Measurements from ENCODE around the gene CLDN7.
A peak's percentile ranks its signal among the peaks of the same experiment; 100 is the strongest.

CLDN7 gene

DNA sequence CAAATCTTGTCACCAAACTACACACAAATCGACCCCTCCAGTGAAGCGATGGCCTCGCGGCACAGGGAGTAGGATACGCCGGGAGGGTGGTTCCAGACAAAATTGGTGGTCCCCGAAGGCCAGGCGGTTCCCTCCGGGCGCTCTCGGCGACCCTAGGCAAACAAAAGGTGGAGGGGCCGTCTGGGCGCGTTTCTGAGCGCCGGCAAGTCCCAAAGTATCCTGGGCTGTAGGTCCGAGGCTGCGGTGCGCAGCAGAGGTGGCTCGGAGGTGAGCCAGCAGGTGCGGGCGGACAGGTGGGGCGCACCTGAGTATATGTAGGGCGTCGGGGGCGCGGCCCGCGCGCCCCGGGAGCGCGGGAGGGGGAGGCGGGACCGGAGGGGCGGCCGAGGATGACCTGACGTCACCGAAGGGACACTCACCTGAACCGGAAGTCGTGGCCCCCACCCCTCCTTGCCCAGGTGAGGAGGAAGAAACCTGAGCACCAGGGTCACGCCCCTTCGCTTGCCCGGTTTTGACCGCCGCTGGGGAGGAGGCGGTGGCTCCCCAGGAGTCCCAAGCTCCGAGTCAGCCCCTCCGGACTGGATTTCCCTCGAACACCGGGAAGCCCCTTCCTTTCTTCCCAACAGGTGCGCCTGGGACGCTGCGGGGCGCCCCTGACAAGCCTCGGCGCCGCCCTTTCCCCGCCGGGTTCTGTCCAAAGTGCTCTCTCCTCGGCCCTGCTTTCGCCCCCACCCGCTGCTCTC lies at the start of gene CLDN7:
CLDN7 (minus strand) TSS at position 287 of the 743 bp plus-strand sequence. CDS start 435 bp downstream, outside the sequence.
- no peak for DNase-seq

- no peak for DNase-seq
These were observed 48.9 kb upstream of the CLDN7 start for GRCh38 chr17:7311110-7311705.

GRCh38 chr17:7309628-7310027 lies 47.4 kb upstream of the CLDN7 start:
- DNase-seq = no peak

DNA sequence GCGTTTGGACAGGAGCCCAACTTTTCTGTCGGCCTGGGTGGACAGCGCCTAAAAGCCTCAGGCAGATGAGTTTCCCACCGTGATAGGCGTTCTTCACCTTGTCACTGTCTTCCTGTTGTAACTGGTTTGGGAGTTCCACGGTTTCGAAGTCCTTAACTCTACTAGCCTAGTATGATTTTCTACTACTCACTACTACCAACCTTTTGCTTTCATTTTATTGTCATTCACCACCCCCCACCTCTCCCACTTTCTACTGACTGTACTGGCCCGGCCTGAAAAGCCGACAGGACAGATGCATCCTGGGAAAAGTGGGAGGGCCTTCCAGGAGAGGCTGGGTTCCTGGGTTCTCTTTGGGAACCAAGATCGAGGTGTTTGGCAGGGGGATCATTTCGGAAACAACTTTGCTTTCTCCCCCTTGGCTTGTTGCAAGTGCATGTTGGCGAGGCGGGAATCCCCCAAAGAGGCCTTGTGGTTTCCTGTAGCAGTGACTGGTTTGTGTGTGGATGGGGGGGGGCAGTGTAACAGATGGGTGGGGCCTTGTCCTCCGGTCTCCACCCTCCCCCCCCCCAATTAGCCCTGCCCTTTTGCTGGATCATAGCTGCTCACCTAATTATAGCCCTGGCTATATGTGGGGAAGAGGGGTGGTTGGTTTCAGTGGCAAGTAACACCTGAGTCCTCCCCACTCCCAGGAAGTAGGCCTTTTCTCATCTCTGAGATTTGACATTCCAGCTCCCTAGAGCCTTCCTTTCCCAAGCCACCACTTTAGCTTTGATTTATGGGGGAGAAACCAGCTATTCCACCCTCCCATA lies 46.6 kb upstream of the CLDN7 start:
- DNase-seq = peak in 1 of 2 experiments; percentile 19

DNA sequence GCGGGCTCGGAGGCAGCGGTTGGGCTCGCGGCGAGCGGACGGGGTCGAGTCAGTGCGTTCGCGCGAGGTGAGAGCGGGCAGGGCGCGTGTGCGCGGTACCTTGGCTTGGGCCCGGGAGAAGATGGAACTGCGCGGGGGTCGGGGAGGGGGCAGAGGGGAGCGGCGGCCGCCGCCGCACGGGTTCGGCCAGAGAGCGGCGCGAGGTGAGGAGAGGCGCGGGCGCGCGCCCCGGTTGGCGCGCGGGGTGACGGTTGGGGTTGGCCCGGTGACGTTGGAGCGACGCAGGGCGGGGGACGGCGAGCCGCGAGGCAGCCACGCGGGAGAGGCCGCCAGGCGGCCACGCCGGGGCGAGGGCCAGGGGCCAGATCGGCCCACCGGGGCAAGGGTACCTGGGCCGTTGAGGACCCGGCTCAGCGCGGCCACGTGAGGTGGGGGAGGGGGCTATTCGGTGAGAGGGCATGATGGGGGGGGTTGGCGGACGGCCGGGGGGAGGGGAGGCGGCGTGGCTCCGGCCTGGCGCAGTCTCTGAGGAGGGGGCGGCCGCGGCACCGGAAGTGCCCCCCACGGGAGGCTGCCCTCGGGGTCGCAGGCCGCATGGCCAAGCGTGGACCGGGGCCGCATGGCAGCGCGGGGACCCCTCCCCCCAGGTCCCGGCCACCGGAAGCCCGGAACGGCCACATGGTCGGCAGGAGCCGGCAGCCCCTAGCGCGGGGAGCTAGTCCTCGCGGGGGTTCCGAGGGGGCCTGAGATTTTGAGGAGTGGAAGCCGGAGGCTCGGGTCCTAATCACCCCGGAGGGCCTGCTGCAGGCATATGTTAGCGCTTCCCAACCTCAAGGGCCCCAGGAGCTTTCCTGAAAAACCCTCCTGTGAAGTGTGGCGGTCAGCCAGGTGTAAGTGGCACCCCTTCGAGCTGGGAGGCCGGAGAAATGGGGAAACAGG lies 45.7 kb upstream of the CLDN7 start:
- DNase-seq = peak in 1 of 2 experiments; percentile 6

GRCh38 chr17:7306911-7307685 lies 44.8 kb upstream of the CLDN7 start, which contains the start of gene EIF5A:
EIF5A (plus strand) TSS chr17:7307628; CDS start chr17:7309636, 2,008 bp downstream.
- peak; percentile 96 to 97 for DNase-seq

GRCh38 chr17:7304179-7304578 lies 41.9 kb upstream of the CLDN7 start:
- no peak for DNase-seq

GRCh38 chr17:7296189-7296861 lies 34.0 kb upstream of the CLDN7 start:
- peak in 1 of 2 experiments; percentile 63 for DNase-seq

- DNase-seq = no peak
These were observed 33.2 kb upstream of the CLDN7 start for GRCh38 chr17:7295230-7296180.

- peak; percentile 23 to 56 for DNase-seq
These were observed 32.4 kb upstream of the CLDN7 start, which contains the start of gene YBX2 for GRCh38 chr17:7294614-7295153. YBX2 (minus strand) TSS chr17:7294639; CDS start chr17:7294500, 139 bp downstream.

DNA sequence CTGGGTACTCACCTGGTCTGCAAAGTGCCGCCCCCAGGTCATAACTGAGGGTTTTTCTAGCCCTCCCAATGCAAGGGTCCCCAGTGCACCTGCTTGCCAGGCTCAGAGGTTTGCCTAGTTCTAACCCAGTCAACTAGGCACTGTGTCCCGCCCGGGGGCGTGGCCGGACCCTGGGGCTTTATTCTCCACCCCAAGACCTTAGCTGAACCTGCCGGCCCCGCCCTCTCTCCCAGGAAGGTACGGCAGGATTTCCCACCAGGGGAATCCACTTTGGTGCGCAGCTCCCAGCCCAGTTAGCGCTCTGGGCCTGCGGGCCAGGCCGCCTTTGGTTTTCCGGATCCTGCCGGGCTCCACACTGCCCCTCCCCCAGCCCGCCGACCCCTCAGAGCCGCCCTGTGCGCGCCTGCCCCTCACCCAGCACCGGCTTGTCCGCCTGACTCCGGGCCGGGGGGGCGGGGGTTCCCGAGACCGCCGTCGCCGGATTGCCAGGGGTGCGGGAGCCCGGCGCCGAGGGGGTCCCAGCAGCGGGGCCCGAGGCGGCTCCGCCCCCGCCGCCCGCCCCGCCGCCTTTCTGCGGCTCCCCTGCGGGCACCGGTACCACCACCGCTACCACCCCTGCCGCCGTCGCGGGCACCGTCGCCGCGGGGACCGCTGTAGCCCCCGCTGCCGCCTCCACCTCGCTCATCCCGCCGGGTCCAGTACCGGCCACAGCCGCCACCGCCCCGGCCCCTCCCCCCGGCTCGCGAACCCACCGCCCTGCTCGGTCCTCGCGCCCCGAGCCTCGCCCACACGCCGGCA lies 31.7 kb upstream of the CLDN7 start:
- no peak for DNase-seq

DNA sequence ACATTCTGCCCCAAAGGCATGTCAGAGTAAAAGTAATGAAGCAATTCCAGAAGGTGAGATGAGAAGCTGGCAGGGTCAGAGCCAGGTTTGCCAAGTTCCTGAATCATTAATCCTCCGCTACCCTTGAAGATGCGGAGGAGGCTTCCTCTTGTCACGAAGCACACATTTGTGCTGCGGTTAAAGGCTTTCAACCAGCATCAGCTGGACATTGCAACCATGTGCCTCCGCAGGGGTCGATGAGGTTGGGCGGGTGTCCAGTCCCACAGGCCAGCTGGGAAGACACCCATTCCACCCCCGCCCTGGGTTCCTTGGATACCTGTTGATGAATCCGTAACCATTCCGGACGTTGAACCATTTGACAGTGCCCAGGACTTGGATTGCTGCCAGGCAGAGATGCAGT lies 30.9 kb upstream of the CLDN7 start:
- no peak for DNase-seq

DNA sequence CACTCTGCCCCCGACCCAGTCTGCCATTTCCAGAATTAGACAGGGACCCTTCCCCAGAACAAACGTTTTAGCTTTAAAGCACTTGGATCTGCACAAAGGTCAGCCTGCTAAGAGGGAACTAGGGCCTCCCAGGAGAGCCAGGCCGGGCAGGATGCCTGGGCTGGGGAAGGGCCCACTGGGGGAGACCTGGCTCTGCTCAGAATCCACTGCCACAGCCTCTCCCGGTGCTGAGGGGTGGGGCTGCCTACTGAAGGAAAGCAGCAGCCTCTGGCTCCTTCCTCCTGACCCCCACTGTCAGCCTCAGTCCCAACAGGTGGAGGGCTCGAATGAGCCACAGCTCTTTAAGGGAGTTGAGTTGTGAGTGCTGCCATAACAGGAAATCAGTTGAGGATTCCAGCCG lies 30.5 kb upstream of the CLDN7 start:
- no peak for DNase-seq

DNA sequence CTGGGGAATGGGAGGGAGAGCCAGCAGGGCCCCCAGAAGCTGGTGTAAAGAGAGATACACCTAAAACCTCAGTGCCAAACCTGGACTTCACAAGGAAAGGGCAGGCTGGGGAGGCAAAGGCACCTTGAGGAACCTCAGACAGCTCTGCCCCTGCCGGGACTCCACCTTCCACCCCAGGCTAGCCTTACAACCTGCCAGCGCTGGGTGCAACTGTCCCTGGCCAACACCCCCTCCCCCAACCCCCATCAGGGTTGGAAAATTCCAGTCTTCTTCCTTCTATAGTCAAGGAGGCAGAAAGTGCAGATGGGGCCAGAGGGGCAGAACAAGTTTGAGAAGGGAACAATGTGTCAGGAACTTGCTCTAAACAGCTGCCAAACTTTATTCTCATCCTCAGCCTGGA lies 29.9 kb upstream of the CLDN7 start:
- no peak for DNase-seq

DNA sequence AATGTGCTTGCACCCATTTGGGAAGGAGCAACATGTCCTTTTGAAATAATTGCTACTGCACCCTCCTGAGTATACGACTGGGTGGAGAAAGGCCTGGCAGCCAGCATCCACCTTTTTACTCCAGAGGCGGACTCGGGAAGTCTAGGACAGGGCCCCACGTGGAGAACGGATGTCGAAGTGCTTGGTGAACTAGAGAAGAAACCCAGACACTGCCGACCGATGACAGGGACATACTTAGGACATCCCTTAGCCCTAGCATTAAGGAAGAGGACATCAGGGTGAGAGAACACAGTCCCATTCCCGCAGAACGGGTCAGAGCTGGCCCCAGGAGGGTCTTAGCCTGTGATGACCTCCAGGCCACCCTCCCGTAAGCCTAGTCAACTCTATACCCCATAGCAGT lies 28.4 kb upstream of the CLDN7 start:
- no peak for DNase-seq

DNA sequence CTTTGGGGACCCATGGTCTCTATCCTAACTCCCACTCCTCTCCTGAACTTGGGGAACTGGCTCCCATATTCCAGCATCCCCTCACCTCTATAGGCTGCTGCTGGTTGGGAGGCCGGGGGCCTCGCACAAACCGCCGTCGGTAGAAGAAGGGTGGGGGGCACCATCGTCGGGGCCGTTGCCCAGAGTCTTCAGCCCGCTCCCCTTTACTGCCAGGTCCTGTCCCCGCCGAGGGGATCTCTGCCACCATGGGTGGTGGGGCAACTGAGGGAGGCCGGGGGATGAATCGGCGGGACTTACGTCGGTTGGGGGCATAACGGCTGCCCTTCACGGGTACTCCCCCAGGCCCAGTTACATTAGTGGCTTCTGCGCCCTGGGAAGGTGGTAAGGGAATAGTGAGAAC lies 27.9 kb upstream of the CLDN7 start:
- no peak for DNase-seq

DNA sequence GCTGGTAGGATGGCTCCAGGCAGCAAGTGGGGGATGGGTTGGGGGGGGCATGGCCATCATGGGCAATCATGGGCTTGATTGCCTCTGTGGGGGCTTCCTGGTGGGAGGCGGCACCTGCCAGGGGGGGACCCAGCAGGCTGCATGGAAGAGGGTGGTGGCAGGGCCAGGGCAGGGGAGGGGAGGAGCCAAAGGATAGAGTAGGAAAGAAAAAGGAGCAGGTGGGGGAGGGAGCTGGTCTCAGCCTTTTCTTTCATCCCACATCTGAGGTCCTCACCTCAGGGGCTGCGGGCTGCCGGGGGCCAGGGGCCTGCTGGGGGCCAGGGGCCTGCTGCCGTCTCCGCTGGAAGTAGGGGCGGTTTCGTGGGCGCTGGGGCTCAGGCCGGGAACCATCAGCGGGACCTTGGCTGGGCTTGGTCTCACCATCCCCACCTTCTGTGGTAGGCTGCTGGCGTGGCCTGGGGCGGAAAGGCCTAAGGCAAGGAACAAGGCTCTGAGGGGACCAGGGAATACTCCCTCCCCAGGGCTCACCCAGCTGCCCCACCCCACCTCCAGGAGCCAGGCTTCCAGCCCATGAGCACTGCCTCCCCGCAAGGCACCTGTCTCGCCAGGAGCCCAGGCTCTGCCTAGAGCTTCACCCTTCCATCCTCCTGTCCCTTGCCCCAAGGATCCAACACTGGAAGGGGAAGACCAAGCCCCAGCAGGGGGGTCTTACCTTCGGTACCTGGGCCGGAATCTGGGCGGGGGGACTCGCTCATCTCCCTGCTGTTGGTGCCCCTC lies 27.2 kb upstream of the CLDN7 start:
- DNase-seq = no peak

DNA sequence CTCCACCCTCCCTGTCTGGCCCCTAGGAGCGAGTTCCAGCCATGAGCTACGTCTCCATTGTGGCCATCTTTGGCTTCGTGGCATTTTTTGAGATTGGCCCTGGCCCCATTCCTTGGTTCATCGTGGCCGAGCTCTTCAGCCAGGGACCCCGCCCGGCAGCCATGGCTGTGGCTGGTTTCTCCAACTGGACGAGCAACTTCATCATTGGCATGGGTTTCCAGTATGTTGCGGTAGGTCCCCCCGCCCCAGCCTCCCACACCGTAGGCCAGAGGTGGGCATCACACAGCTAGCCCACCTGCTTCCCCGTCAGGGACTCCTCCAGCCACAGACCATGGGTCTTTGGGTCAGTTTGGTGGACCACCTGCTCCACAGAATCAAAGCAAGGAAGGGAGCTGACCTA lies 23.4 kb upstream of the CLDN7 start:
- DNase-seq = no peak
